HCT116 (cell line): ENCODE measurements around the gene ZNRF2. TPM values are rescaled to one million over a fixed set of nuclear protein-coding genes. Genes with fewer than 3 reads are reported as not detected.
A peak's percentile ranks its signal among the peaks of the same experiment; 100 is the strongest.

ENCODE experiments used
- ATAC-seq: fragments of 200-7000 bp; cut with Tn5 transposase; 2 replicates; pipeline ENCODE4 v1.9.1; 2020; ENCODE audit warnings: mild to moderate bottlenecking, moderate library complexity
- BruUV-seq: library from RNA; stranded (reverse); fragments of 400-500 nt; replicated peaks from 2 replicates; lab custom pipeline; 2021; lab: Mats Ljungman, UMichigan
- CTCF ChIA-PET: fragments of 300-600 bp; sonication (Branson Sonifier 250); formaldehyde crosslinking; loops from one replicate; lab custom pipeline; 2021; ENCODE audit warnings: antibody characterized with exemption; lab: Charles Lee
- POLR2A ChIA-PET: fragments of 300-600, 350-600 bp; sonication (Branson Sonifier 250); formaldehyde crosslinking; loops from one replicate; lab custom pipeline; 2021; ENCODE audit warnings: antibody characterized with exemption; lab: Charles Lee
- RAD21 ChIA-PET, 2 experiments: fragments of 300-600 bp; sonication (Branson Sonifier 250); formaldehyde crosslinking; loops; one replicate each; lab custom pipeline; 2023; ENCODE audit warnings: low total read pairs in 2 of 2; ENCODE audit not compliant: uncharacterized antibody in 2 of 2, unreplicated experiment in 2 of 2, low non-redundant PET in 1 of 2; lab: Charles Lee
- DNase-seq: peaks from one replicate; pipeline ENCODE4 v3.0.0-alpha.2; 2010; ENCODE audit warnings: low read depth, low spot score
- H2AFZ ChIP-seq: fragments of 200-600 bp; shearing (Covaris generic), sonication (generic); 2 replicates; pipeline ENCODE4 v1.6.1; 2017; ENCODE audit warnings: low read depth, mixed run types, mixed read lengths, antibody characterized with exemption, low read length; ENCODE audit not compliant: poor library complexity, severe bottlenecking
- H3K27ac ChIP-seq: 2 replicates; pipeline ENCODE4 v1.5.1; 2012; ENCODE audit warnings: low read depth, low read length
- H3K27me3 ChIP-seq: fragments of 200-600 bp; sonication (generic); 2 replicates; pipeline ENCODE4 v1.6.1; 2016; ENCODE audit warnings: mixed run types, low read length, mixed read lengths; ENCODE audit not compliant: insufficient read depth
- H3K36me3 ChIP-seq, 2 experiments: fragments of 200-500 bp in 1 of 2; fragments of 200-600 bp in 1 of 2; sonication (Bioruptor generic) in 1 of 2; sonication (generic) in 1 of 2; 2 replicates each; pipeline versions ENCODE4 v1.5.1 to v1.6.1; 2014 to 2016; ENCODE audit warnings: low read length in 2 of 2, inconsistent platforms in 1 of 2, mixed read lengths in 1 of 2, mixed run types in 1 of 2; ENCODE audit not compliant: insufficient read depth in 2 of 2, control insufficient read depth in 1 of 2
- H3K4me1 ChIP-seq, 2 experiments: fragments of 200-600 bp in 1 of 2; sonication (generic) in 1 of 2; 2 replicates each; pipeline versions ENCODE4 v1.5.1 to v1.6.1; 2012 to 2017; ENCODE audit warnings: low read length in 2 of 2, inconsistent platforms in 1 of 2, mild to moderate bottlenecking in 1 of 2, mixed read lengths in 1 of 2, mixed run types in 1 of 2, moderate library complexity in 1 of 2; ENCODE audit not compliant: insufficient read depth in 2 of 2, control insufficient read depth in 1 of 2
- H3K4me2 ChIP-seq: fragments of 200-600 bp; sonication (generic); 2 replicates; pipeline ENCODE4 v1.6.1; 2017; ENCODE audit warnings: mixed run types, low read length, mixed read lengths
- H3K4me3 ChIP-seq, 2 experiments: fragments of 200-600 bp in 1 of 2; sonication (generic) in 1 of 2; replicated peaks in 1 of 2; 2 replicates each; pipeline ENCODE4 v1.5.1; 2011 to 2016; ENCODE audit warnings: low read length in 2 of 2, control low read depth in 1 of 2, low read depth in 1 of 2, mild to moderate bottlenecking in 1 of 2, mixed read lengths in 1 of 2, mixed run types in 1 of 2
- H3K79me2 ChIP-seq: fragments of 200-600 bp; sonication (generic); 2 replicates; pipeline ENCODE4 v1.6.1; 2017; ENCODE audit warnings: mild to moderate bottlenecking, mixed run types, low read length, moderate library complexity, mixed read lengths; ENCODE audit not compliant: insufficient read depth
- H3K9ac ChIP-seq: fragments of 200-600 bp; sonication (generic); 2 replicates; pipeline ENCODE4 v1.6.1; 2016; ENCODE audit warnings: low read length, mixed read lengths
- H3K9me2 ChIP-seq: fragments of 200-600 bp; sonication (generic), shearing (Covaris generic); 2 replicates; pipeline ENCODE4 v1.6.1; 2017; ENCODE audit warnings: mixed run types, mild to moderate bottlenecking, moderate library complexity; ENCODE audit not compliant: insufficient read depth
- H3K9me3 ChIP-seq, 2 experiments: fragments of 200-500 bp in 1 of 2; fragments of 200-600 bp in 1 of 2; sonication (Bioruptor generic) in 1 of 2; sonication (generic) in 1 of 2; 2 replicates each; pipeline ENCODE4 v1.6.1; 2014 to 2017; ENCODE audit warnings: low read length in 2 of 2, mixed read lengths in 2 of 2, inconsistent platforms in 1 of 2, low read depth in 1 of 2, mild to moderate bottlenecking in 1 of 2, mixed run types in 1 of 2, moderate library complexity in 1 of 2; ENCODE audit not compliant: control insufficient read depth in 1 of 2, insufficient read depth in 1 of 2
- H4K20me1 ChIP-seq: fragments of 200-600 bp; sonication (generic), shearing (Covaris generic); 2 replicates; pipeline ENCODE4 v1.6.1; 2017; ENCODE audit warnings: mixed run types, mild to moderate bottlenecking, moderate library complexity; ENCODE audit not compliant: insufficient read depth
- ELF1 ChIP-seq: IDR thresholded peaks from 2 replicates; pipeline ENCODE4 v1.6.1; 2012; ENCODE audit warnings: low read depth, borderline replicate concordance
- FOSL1 ChIP-seq: IDR thresholded peaks from 2 replicates; pipeline ENCODE4 v1.6.1; 2012; ENCODE audit warnings: low read depth
- POLR2A ChIP-seq: IDR thresholded peaks from 2 replicates; pipeline ENCODE4 v1.7.0; 2011; ENCODE audit warnings: borderline replicate concordance; ENCODE audit not compliant: insufficient read depth, insufficient read length; ENCODE audit errors: extremely low read depth
- RAD21 ChIP-seq: IDR thresholded peaks from 2 replicates; pipeline ENCODE4 v1.6.1; 2012; ENCODE audit warnings: low read depth, mild to moderate bottlenecking
- REST ChIP-seq: IDR thresholded peaks from 2 replicates; pipeline ENCODE4 v1.6.1; 2012; ENCODE audit warnings: low read depth
- SIN3A ChIP-seq: IDR thresholded peaks from 2 replicates; pipeline ENCODE4 v1.6.1; 2012; ENCODE audit warnings: low read depth
- SRF ChIP-seq: IDR thresholded peaks from 2 replicates; pipeline ENCODE4 v1.6.1; 2012; ENCODE audit warnings: low read depth
- TCF7L2 ChIP-seq: IDR thresholded peaks from 2 replicates; pipeline ENCODE4 v1.7.0; 2011; ENCODE audit warnings: borderline replicate concordance, inconsistent platforms; ENCODE audit not compliant: insufficient read depth, insufficient read length; ENCODE audit errors: extremely low read depth
- YY1 ChIP-seq: IDR thresholded peaks from 2 replicates; pipeline ENCODE4 v1.6.1; 2011; ENCODE audit warnings: low read length, low read depth, moderate library complexity, mild to moderate bottlenecking; ENCODE audit not compliant: insufficient replicate concordance; ENCODE audit errors: extremely low read depth
- ZBTB33 ChIP-seq: IDR thresholded peaks from 2 replicates; pipeline ENCODE4 v1.6.1; 2011; ENCODE audit warnings: mild to moderate bottlenecking, low read length, moderate library complexity; ENCODE audit not compliant: insufficient replicate concordance; ENCODE audit errors: extremely low read depth
- ZNF274 ChIP-seq: fragments of 200-500 bp; sonication (Bioruptor generic); IDR thresholded peaks from 2 replicates; pipeline ENCODE4 v1.6.1; 2014; ENCODE audit warnings: mild to moderate bottlenecking, low read depth, low read length, inconsistent platforms
- intact Hi-C: fragments of 100-400 bp; cut with micrococcal nuclease; formaldehyde crosslinking; loops from 2 replicates; pipeline ENCODE4 v1.10.0; 2022
- total RNA-seq: library from RNA; stranded (reverse); gene quantifications from one replicate; pipeline ENCODE4 v1.2.1, GENCODE V29; 2021; ENCODE audit not compliant: unreplicated experiment

The ZNRF2 gene
- total RNA-seq, 1 experiment from 2014 or later: 10.2 TPM

DNA sequence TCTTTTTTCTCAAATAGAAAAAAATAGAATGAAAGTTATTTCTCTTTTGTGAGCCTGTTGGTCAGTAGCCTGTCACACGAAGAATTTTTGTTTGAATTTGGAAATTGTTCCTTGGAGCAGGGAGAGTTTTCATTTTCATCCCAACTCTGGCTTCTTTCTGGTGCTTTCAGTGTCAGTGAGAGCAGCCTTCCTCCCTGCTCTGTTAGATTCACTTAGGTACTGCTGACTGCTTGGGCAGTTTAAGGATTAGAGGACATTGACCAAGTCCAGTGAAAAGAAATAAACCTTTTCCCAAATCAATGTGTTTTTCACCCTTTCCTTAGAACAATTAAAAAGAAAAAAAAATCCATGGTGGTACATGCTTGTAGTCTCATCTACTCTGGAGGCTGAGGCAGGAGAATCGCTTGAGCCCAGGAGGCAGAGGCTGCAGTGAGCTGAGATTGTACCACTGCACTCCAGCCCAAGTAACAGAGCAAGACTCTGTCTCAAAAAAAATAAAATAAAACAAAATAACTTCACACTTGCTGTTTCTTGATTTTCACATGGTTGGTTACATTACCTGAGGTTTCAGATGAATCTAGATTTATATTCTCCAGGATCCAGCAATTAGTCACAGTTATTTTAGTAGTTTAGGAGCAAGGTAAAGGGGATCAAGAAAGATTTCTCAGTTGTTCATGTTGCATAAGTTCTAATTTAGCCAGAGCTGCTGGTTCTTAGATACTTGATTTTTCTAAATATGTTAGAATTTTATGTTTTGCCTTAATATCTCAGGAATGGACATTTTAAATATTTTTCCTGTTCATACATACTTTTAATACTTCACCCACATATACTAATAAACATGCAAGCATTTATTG is 63.1 kb downstream of the ZNRF2 start:
- H3K9me3 ChIP-seq: no peaks in the 10 kb centered on the region
- no peaks in the 10 kb centered on the region for H3K36me3 ChIP-seq
- peaks cover 28% of the 10 kb centered on the region; the same call in 1 of the 2 replicates for H3K79me2 ChIP-seq
- H3K4me3 ChIP-seq: peak overlapping the region in 1 of 2 experiments; percentile 24; a peak in 1 of 4 replicates
- RAD21 ChIA-PET: no interaction called here
- intact Hi-C loops: no loop called here
- H2AFZ ChIP-seq: no peak overlapping the region
- ATAC-seq (no peak), DNase-seq (no peak)
- H3K27ac ChIP-seq: no peak overlapping the region; the same call in 1 of the 2 replicates
- no peaks in the 10 kb centered on the region for H3K27me3 ChIP-seq
- H3K9ac ChIP-seq: peak overlapping the region; percentile 4; the same call in 1 of the 2 replicates
- H3K4me2 ChIP-seq: peak overlapping the region; percentile 69
- TF ChIP-seq FOSL1: no peak
- CTCF ChIA-PET: no interaction called here
- no peaks in the 10 kb centered on the region for H4K20me1 ChIP-seq
- POLR2A ChIA-PET: no interaction called here
- BruUV-seq: no TSS peak
- H3K4me1 ChIP-seq: peaks cover 20 to 24% of the 10 kb centered on the region in 2 experiments
- no peaks in the 10 kb centered on the region for H3K9me2 ChIP-seq

DNA sequence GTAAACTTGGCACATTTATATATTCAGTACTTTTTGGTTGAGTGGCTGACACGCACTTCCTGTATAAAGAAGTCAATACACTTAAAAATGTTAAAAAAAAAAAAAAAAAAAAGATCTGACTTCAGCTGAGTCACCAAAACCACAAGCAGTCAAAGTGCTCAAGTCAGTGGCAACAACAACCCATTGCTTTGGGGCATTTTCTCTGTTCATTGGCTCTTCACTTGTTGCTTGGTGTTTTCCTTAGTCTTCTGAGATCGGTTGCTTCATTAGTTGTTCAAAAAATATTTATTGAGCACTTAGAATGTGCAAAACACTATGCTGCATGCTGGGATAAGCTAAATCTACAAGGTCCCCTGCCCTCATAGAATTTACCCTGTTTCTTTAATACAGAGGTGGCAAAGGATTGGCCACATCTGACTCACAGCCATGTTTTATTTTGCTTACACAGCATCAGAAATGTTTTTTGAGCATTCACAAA is 63.7 kb downstream of the ZNRF2 start:
- peak overlapping the region; percentile 69 for H3K4me2 ChIP-seq
- POLR2A ChIA-PET: interaction anchor here (0.6 kb wide), 1 partner anchor 1364 kb away, joined by 4 read pairs; no protein-coding TSS in a partner anchor
- H3K4me1 ChIP-seq: peaks cover 20 to 24% of the 10 kb centered on the region in 2 experiments
- H3K36me3 ChIP-seq: no peaks in the 10 kb centered on the region
- peak overlapping the region; percentile 4 for H3K9ac ChIP-seq
- H4K20me1 ChIP-seq: no peaks in the 10 kb centered on the region
- BruUV-seq: no TSS peak
- intact Hi-C loops: no loop called here
- H3K27me3 ChIP-seq: no peaks in the 10 kb centered on the region
- peaks cover 24% of the 10 kb centered on the region; the same call in 1 of the 2 replicates for H3K79me2 ChIP-seq
- peak; percentile 75 for DNase-seq
- H2AFZ ChIP-seq: no peak overlapping the region
- CTCF ChIA-PET: no interaction called here
- no peaks in the 10 kb centered on the region for H3K9me3 ChIP-seq
- H3K4me3 ChIP-seq: peak overlapping the region in 1 of 2 experiments; percentile 24; a peak in 2 of 4 replicates
- ATAC-seq: peak; percentile 92
- RAD21 ChIA-PET: no interaction called here
- no peaks in the 10 kb centered on the region for H3K9me2 ChIP-seq
- H3K27ac ChIP-seq: peak overlapping the region; percentile 39; the same call in 1 of the 2 replicates
- no peak for TF ChIP-seq ZNF274
- no peak for TF ChIP-seq POLR2A
- TF ChIP-seq SIN3A: no peak
- TF ChIP-seq RAD21: no peak
- TF ChIP-seq REST: no peak
- peak; percentile 45 for TF ChIP-seq ELF1
- TF ChIP-seq SRF: no peak
- TF ChIP-seq TCF7L2: no peak
- TF ChIP-seq YY1: peak; percentile 19
- no peak for TF ChIP-seq ZBTB33
